Naive thymus-derived CD4-positive, alpha-beta T cell (primary cell): ENCODE data around the gene MARCHF3. TPM values are rescaled to one million over a fixed set of nuclear protein-coding genes. Genes with fewer than 3 reads are reported as not detected.
A peak's percentile ranks its signal among the peaks of the same experiment; 100 is the strongest.

Source experiments
- ATAC-seq: fragments of 150-1000 bp; cut with Tn5 transposase; 2 replicates; pipeline ENCODE4 v1.10.0; 2021; ENCODE audit warnings: mild to moderate bottlenecking, moderate library complexity
- CTCF ChIA-PET: fragments of 350-600 bp; sonication (Branson Sonifier 250); formaldehyde crosslinking; loops from one replicate; lab custom pipeline; 2021; ENCODE audit warnings: antibody characterized with exemption; lab: Charles Lee
- POLR2A ChIA-PET: fragments of 350-600 bp; sonication (Branson Sonifier 250); formaldehyde crosslinking; loops from one replicate; lab custom pipeline; 2021; ENCODE audit warnings: antibody characterized with exemption, inconsistent platforms; lab: Charles Lee
- DNase-seq, 9 donors: peaks; one replicate each; pipeline versions ENCODE4 v3.0.0 to v3.0.0-alpha.2; 2020 to 2022; ENCODE audit warnings: mixed read lengths in 1 of 9
- H3K27ac ChIP-seq: one replicate; pipeline ENCODE4 v1.7.0; 2013; ENCODE audit warnings: mild to moderate bottlenecking, low read depth, low read length, moderate library complexity
- H3K27me3 ChIP-seq, 2 donors: one replicate each; pipeline ENCODE4 v1.7.0; 2013; ENCODE audit warnings: low read length in 2 of 2, mild to moderate bottlenecking in 2 of 2, moderate library complexity in 2 of 2; ENCODE audit not compliant: control insufficient read depth in 2 of 2, insufficient read depth in 2 of 2
- H3K36me3 ChIP-seq, 3 experiments: 1 replicate in 2 of 3; 2 replicates in 1 of 3; pipeline ENCODE4 v1.7.0; 2013; ENCODE audit warnings: low read length in 3 of 3, mild to moderate bottlenecking in 3 of 3, moderate library complexity in 1 of 3; ENCODE audit not compliant: insufficient read depth in 3 of 3, control insufficient read depth in 2 of 3
- H3K4me1 ChIP-seq, 2 donors: one replicate each; pipeline ENCODE4 v1.7.0; 2013; ENCODE audit warnings: low read length in 2 of 2, mild to moderate bottlenecking in 2 of 2, moderate library complexity in 1 of 2; ENCODE audit not compliant: control insufficient read depth in 2 of 2, insufficient read depth in 2 of 2
- H3K4me3 ChIP-seq: 2 replicates; pipeline ENCODE4 v1.7.0; 2013; ENCODE audit warnings: mild to moderate bottlenecking, low read length
- H3K9me3 ChIP-seq, 3 experiments: 1 replicate in 2 of 3; 2 replicates in 1 of 3; pipeline ENCODE4 v1.7.0; 2013; ENCODE audit warnings: low read length in 3 of 3; ENCODE audit not compliant: control insufficient read depth in 2 of 3
- H3K27ac Mint-ChIP-seq, 9 donors: one replicate each; pipeline ENCODE4 v1.8.0; 2020 to 2022; ENCODE audit warnings: mixed read lengths in 9 of 9, mild to moderate bottlenecking in 8 of 9, moderate library complexity in 5 of 9, inconsistent platforms in 2 of 9
- H3K27me3 Mint-ChIP-seq, 5 donors: one replicate each; pipeline ENCODE4 v1.8.0; 2021 to 2022; ENCODE audit warnings: mixed read lengths in 5 of 5, mild to moderate bottlenecking in 1 of 5
- H3K36me3 Mint-ChIP-seq, 5 donors: one replicate each; pipeline ENCODE4 v1.8.0; 2020 to 2022; ENCODE audit warnings: mixed read lengths in 5 of 5, mild to moderate bottlenecking in 3 of 5, inconsistent platforms in 1 of 5
- H3K4me1 Mint-ChIP-seq, 7 donors: one replicate each; pipeline ENCODE4 v1.8.0; 2020 to 2022; ENCODE audit warnings: mixed read lengths in 7 of 7, mild to moderate bottlenecking in 3 of 7, inconsistent platforms in 1 of 7
- H3K4me3 Mint-ChIP-seq, 10 donors: one replicate each; pipeline ENCODE4 v1.8.0; 2020 to 2022; ENCODE audit warnings: mild to moderate bottlenecking in 10 of 10, mixed read lengths in 10 of 10, moderate library complexity in 6 of 10, inconsistent platforms in 2 of 10
- H3K9me3 Mint-ChIP-seq, 11 donors: one replicate each; pipeline ENCODE4 v1.8.0; 2020 to 2022; ENCODE audit warnings: mixed read lengths in 11 of 11, mild to moderate bottlenecking in 4 of 11, inconsistent platforms in 1 of 11, moderate library complexity in 1 of 11
- intact Hi-C, 2 donors: fragments of 100-400 bp; cut with micrococcal nuclease; formaldehyde crosslinking; loops; one replicate each; pipeline ENCODE4 v1.15.1; 2023
- polyA plus RNA-seq, 2 donors: library from polyadenylated mRNA; unstranded; fragments of 300-500 nt; fragmentation: Illumina TruSeq; gene quantifications; one replicate each; pipeline ENCODE4 v1.2.3, GENCODE V29; 2021
- total RNA-seq, 6 experiments: library from RNA in 5 of 6; stranded (reverse) in 5 of 6; gene quantifications; 1 replicate in 5 of 6; 2 replicates in 1 of 6; pipeline ENCODE4 v1.2.3 and lab custom pipeline; 2021 to 2026

MARCHF3 gene
- total and polyA plus RNA-seq, 7 experiments from 2014 or later = 3.1 to 15.4 (median 13.0) TPM

DNA sequence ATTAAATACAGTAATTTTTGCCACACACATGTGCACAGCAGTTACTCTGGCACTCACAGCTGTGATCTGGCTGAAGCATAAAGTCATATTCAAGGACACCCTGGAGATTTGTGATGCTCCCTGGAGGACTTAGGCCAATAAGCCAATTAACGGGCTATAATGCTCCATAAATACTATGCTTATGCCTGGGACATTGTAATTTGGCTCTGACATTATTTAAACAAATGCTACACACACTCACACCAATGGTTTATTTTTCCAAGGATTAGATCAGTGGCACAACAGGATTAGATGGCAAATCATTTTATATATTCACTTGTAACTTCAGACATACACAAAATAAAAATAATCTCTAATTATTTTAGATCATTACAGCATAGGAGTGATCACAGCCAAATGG lies 142.2 kb downstream of the MARCHF3 start:
- no peaks in the 10 kb centered on the region for H3K9me3 ChIP-seq
- H3K36me3 ChIP-seq = no peaks in the 10 kb centered on the region
- intact Hi-C loops = loop anchor here in 1 of 2 donors (10.0 kb wide), 1 partner anchor 693 kb away; no protein-coding TSS in a partner anchor
- no peaks in the 10 kb centered on the region for H3K27me3 ChIP-seq
- no peak overlapping the region for H3K27ac ChIP-seq
- peaks cover 0 to 3% (median 0%) of the 10 kb centered on the region in 5 donors for H3K36me3 Mint-ChIP-seq
- peaks cover 0 to 1% (median 0%) of the 10 kb centered on the region in 11 donors for H3K9me3 Mint-ChIP-seq
- DNase-seq (no peak), ATAC-seq (no peak)
- peak overlapping the region in 1 of 9 donors; percentile 41 for H3K27ac Mint-ChIP-seq
- H3K4me3 Mint-ChIP-seq = no peak overlapping the region
- ChIA-PET POLR2A (no interaction called here), CTCF (no interaction called here)
- no peaks in the 10 kb centered on the region for H3K4me1 ChIP-seq
- peaks cover 0 to 8% (median 3%) of the 10 kb centered on the region in 7 donors for H3K4me1 Mint-ChIP-seq
- H3K4me3 ChIP-seq = no peak overlapping the region
- H3K27me3 Mint-ChIP-seq = no peaks in the 10 kb centered on the region

DNA sequence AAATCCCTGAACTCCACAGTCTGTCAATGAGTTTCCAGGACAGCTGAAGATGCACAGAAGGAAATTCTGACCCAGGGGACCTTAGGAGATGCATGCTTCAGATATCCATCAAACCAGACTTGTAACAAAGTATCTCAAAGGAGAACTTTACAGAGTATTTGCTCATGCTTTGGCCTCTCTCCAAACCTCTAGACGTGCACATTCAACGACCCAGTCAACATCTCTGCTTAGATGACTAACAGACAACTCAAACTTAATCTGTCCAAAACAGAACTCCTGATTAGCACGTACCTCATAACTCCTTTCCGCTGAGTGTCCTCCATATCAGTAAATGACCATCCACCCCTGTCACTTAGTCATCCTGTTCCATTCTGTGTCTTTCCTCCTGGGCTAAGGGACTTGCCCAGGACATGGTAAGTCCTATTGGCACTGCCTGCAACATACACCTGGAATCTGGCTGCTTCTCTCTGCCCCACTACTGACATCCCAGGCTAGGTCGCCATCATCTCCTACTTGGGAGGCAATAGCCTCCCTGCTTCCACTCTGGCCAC lies 146.0 kb downstream of the MARCHF3 start:
- ChIA-PET CTCF (no interaction called here), POLR2A (no interaction called here)
- no peak overlapping the region for H3K27ac ChIP-seq
- no peaks in the 10 kb centered on the region for H3K27me3 ChIP-seq
- Mint-ChIP-seq H3K9me3 (peaks cover 0 to 2% (median 0%) of the 10 kb centered on the region in 11 donors), H3K27me3 (no peaks in the 10 kb centered on the region), H3K36me3 (peaks cover 0 to 9% (median 0%) of the 10 kb centered on the region in 5 donors), H3K4me1 (peaks cover 0 to 8% (median 3%) of the 10 kb centered on the region in 7 donors), H3K4me3 (no peak overlapping the region), H3K27ac (peak overlapping the region in 2 of 9 donors; percentile 16 to 29)
- H3K9me3 ChIP-seq = no peaks in the 10 kb centered on the region
- no peak overlapping the region for H3K4me3 ChIP-seq
- DNase-seq (no peak), ATAC-seq (no peak)
- H3K4me1 ChIP-seq = no peaks in the 10 kb centered on the region
- H3K36me3 ChIP-seq = no peaks in the 10 kb centered on the region
- intact Hi-C loops = loop anchor here in 1 of 2 donors (10.0 kb wide), 1 partner anchor 690 kb away; no protein-coding TSS in a partner anchor

DNA sequence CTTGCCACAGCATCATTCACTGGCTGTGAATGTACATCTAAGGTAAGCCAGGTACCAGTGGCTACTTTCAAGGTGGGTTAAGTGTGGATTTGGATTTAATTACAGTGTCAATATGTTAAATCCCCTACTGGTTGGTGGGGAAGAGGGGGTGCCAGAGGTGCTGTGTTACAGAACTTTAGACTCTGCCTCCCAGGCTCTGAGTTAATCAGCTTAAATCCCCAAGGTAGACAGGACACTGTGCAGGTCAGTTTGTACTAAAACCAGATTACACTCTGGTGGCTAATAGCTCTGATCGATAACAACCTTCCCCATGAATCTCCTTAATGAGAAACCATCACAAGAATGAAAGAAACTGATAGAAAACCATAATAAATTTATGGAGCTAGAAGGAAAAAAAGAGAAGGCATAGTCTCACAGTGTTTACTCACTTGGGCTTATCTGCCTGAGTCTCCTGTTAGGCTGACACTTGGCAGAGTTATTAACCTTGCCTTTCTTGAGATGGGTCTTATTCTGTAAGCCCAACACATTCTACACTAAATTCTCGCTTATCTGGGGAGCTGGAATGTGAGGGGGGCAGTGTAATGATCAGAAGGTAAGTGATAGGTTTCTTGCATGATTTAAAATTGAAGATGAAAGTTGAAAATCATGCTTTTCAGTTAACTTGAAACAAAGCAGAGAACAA lies 146.7 kb downstream of the MARCHF3 start:
- no peaks in the 10 kb centered on the region for H3K36me3 ChIP-seq
- intact Hi-C loops = loop anchor here in 1 of 2 donors (10.0 kb wide), 1 partner anchor 689 kb away; no protein-coding TSS in a partner anchor
- Mint-ChIP-seq H3K27ac (peak overlapping the region in 1 of 9 donors; percentile 38), H3K36me3 (peaks cover 0 to 12% (median 0%) of the 10 kb centered on the region in 5 donors), H3K9me3 (peaks cover 0 to 2% (median 0%) of the 10 kb centered on the region in 11 donors), H3K4me3 (no peak overlapping the region), H3K27me3 (no peaks in the 10 kb centered on the region), H3K4me1 (peaks cover 0 to 8% (median 3%) of the 10 kb centered on the region in 7 donors)
- DNase-seq (no peak), ATAC-seq (no peak)
- CTCF ChIA-PET = no interaction called here
- no peaks in the 10 kb centered on the region for H3K27me3 ChIP-seq
- no peaks in the 10 kb centered on the region for H3K4me1 ChIP-seq
- H3K4me3 ChIP-seq = no peak overlapping the region
- H3K27ac ChIP-seq = no peak overlapping the region
- POLR2A ChIA-PET = interaction anchor here (0.5 kb wide), 1 partner anchor 411 kb away, joined by 3 read pairs; no protein-coding TSS in a partner anchor
- no peaks in the 10 kb centered on the region for H3K9me3 ChIP-seq

DNA sequence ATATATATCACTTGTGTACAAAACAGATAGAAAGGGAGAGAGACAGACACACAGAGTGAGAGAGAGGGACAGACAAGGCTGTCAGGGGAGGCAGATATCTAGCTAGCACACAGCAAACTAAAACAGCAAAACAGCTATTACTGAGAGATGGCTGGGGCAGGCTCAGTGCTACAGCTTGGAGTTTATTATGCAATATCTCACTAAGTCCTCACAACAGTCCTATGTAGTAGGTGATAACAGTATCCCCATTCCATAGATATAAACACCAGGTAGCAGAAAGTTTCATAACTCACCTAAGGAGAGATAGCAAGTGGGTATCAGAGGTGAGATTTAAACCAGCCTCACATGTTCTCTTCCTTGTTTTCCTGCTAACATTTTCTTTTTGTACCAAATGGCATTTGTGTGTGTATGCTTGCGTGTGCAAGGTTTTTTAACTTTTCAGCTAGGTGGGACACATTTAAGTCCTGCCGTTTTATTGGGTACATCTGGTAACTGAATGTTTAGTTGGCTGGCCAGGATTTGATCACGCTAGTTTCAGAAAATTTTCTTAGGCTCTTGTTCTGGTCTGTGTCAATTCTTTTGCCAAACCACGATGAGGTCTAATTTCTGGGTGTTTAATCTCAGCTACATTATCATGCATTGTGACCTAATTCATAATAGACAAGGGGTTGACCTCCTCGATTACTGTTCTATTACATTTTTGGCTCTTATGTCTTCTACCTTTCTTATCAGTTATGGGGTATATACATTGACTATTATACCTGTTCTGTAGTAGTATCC lies 148.3 kb downstream of the MARCHF3 start:
- intact Hi-C loops = loop anchor here in 1 of 2 donors (10.0 kb wide), 1 partner anchor 687 kb away; no protein-coding TSS in a partner anchor
- POLR2A ChIA-PET = interaction anchor here (0.9 to 1.5 kb wide), 2 partner anchors 26 to 29 kb away, joined by 4 to 6 read pairs; no protein-coding TSS in a partner anchor
- CTCF ChIA-PET = no interaction called here
- Histone ChIP-seq H3K4me1 (no peaks in the 10 kb centered on the region), H3K27ac (no peak overlapping the region), H3K27me3 (no peaks in the 10 kb centered on the region), H3K4me3 (no peak overlapping the region), H3K36me3 (no peaks in the 10 kb centered on the region), H3K9me3 (no peaks in the 10 kb centered on the region)
- DNase-seq (no peak), ATAC-seq (no peak)
- Mint-ChIP-seq H3K27me3 (no peaks in the 10 kb centered on the region), H3K4me1 (peaks cover 0 to 8% (median 3%) of the 10 kb centered on the region in 7 donors), H3K9me3 (peaks cover 0 to 2% (median 0%) of the 10 kb centered on the region in 11 donors), H3K27ac (peak overlapping the region in 1 of 9 donors; percentile 9), H3K4me3 (no peak overlapping the region), H3K36me3 (peaks cover 0 to 21% (median 9%) of the 10 kb centered on the region in 5 donors)

DNA sequence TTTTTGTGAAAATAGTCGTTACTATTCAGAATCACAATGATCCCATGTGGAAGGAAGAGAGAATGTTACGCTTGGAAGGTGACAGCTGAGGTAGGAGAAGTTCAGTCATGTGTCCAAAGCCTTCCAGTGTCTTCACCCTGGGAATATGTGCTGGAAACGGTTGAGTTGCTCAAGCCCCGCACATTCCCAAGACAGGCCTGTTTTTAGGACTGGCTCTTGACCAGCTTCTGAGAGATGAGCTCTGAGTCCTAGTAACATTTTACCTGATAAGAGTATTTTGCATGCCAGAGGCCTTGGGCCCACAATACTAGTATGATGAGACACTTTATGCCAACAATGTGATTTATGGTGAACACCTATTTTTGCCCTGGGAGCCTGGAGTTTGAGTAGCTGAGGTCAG lies 151.7 kb downstream of the MARCHF3 start:
- no peaks in the 10 kb centered on the region for H3K36me3 ChIP-seq
- no peaks in the 10 kb centered on the region for H3K27me3 ChIP-seq
- no peak overlapping the region for H3K27ac Mint-ChIP-seq
- intact Hi-C loops = no loop called here
- no peak overlapping the region for H3K27ac ChIP-seq
- H3K36me3 Mint-ChIP-seq = peaks cover 0 to 31% (median 13%) of the 10 kb centered on the region in 5 donors
- ChIA-PET POLR2A (no interaction called here), CTCF (no interaction called here)
- no peaks in the 10 kb centered on the region for H3K4me1 ChIP-seq
- peaks cover 0 to 2% (median 0%) of the 10 kb centered on the region in 11 donors for H3K9me3 Mint-ChIP-seq
- no peak for DNase-seq
- no peak for ATAC-seq
- no peaks in the 10 kb centered on the region for H3K9me3 ChIP-seq
- no peaks in the 10 kb centered on the region for H3K27me3 Mint-ChIP-seq
- H3K4me3 Mint-ChIP-seq = no peak overlapping the region
- peaks cover 0 to 1% (median 0%) of the 10 kb centered on the region in 7 donors for H3K4me1 Mint-ChIP-seq
- H3K4me3 ChIP-seq = no peak overlapping the region

DNA sequence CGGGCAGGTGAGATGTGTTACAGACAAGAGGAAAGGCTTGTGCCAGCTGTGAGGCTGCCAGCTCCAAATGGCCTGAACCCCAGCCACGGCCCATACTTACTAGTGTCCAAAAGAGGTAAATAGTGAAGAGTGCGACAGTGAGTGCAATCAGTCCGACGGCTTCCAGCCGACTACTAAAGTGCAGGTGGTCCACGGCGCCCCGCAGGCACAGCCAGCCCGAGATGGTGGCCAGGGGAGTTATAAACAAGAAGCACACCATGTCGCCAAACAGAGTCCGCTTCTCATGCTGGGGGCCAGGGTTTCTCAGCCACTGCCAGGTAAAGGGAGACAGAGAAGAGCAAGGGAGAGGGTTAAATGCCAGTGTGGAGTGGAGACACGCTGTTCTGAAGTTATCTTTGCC lies 152.3 kb downstream of the MARCHF3 start:
- peaks cover 0 to 1% (median 0%) of the 10 kb centered on the region in 7 donors for H3K4me1 Mint-ChIP-seq
- ATAC-seq (no peak), DNase-seq (no peak)
- intact Hi-C loops = no loop called here
- ChIA-PET POLR2A (interaction anchor here (0.6 to 1.5 kb wide), 2 partner anchors 27 to 193 kb away, joined by 4 to 5 read pairs; no protein-coding TSS in a partner anchor), CTCF (no interaction called here)
- H3K4me3 ChIP-seq = no peak overlapping the region
- H3K27ac Mint-ChIP-seq = no peak overlapping the region
- H3K27ac ChIP-seq = no peak overlapping the region
- H3K27me3 Mint-ChIP-seq = no peaks in the 10 kb centered on the region
- H3K36me3 ChIP-seq = no peaks in the 10 kb centered on the region
- peaks cover 0 to 34% (median 13%) of the 10 kb centered on the region in 5 donors for H3K36me3 Mint-ChIP-seq
- H3K9me3 ChIP-seq = no peaks in the 10 kb centered on the region
- peaks cover 0 to 2% (median 0%) of the 10 kb centered on the region in 11 donors for H3K9me3 Mint-ChIP-seq
- no peaks in the 10 kb centered on the region for H3K27me3 ChIP-seq
- H3K4me1 ChIP-seq = no peaks in the 10 kb centered on the region
- no peak overlapping the region for H3K4me3 Mint-ChIP-seq
